ENCODE data around the gene PSMC1.

The PSMC1 gene

GRCh38 chr14:90253826-90254225 is 2.5 kb upstream of the PSMC1 start:
- no peaks in the 10 kb centered on the region for H3K36me3 ChIP-seq (ENCODE audit: control insufficient read depth in 2 of 2, insufficient read depth in 2 of 2, low read length in 2 of 2)
- no peak overlapping the region for H3K4me3 ChIP-seq (ENCODE audit: low read length in 2 of 2)
- no peaks in the 10 kb centered on the region for H3K9me3 ChIP-seq (ENCODE audit: control insufficient read depth in 2 of 2, low read length in 2 of 2)

DNA sequence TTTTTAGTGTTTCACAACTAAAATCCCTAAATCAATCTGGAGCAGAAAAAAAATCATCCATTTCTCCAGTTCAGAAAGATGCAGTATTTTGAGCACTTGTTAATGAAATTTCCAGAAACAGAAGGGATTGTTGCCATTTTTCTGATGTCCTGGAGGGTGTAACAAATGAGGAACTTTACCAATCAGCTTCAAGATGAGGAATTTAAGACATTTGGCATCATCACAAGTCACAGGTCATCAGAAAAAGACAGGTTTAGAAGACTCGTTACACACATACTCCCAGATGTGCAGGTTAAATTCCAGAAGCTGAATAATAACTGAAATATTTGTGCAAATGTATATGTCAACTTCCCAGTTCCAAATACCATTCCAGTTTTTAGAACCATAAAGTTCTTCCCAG is 482 bp upstream of the PSMC1 start:
- no peak overlapping the region for H3K27ac ChIP-seq (ENCODE audit: low read depth in 2 of 2, low read length in 2 of 2)
- H3K36me3 ChIP-seq (ENCODE audit: control insufficient read depth in 2 of 2, insufficient read depth in 2 of 2, low read length in 2 of 2) = peaks cover 9 to 11% of the 10 kb centered on the region in 2 donors
- peak overlapping the region in 1 of 2 donors; percentile 90 for H3K9ac ChIP-seq (ENCODE audit: low read depth in 1 of 2, low read length in 2 of 2)
- no peaks in the 10 kb centered on the region for H3K27me3 ChIP-seq (ENCODE audit: control insufficient read depth in 2 of 2, insufficient read depth in 2 of 2, low read length in 2 of 2)
- H3K4me1 ChIP-seq (ENCODE audit: control insufficient read depth in 2 of 2, insufficient read depth in 2 of 2, low read length in 2 of 2) = peaks cover 3% of the 10 kb centered on the region in 2 donors
- H3K4me3 ChIP-seq (ENCODE audit: low read length in 2 of 2) = peak overlapping the region; percentile 89 to 97
- H3K9me3 ChIP-seq (ENCODE audit: control insufficient read depth in 2 of 2, low read length in 2 of 2) = no peaks in the 10 kb centered on the region

More at GRCh38 chr14:90253826-90254225, 2.5 kb upstream of the PSMC1 start:
- Histone ChIP-seq H3K27me3 (ENCODE audit: control insufficient read depth in 2 of 2, insufficient read depth in 2 of 2, low read length in 2 of 2) (peaks cover 0 to 2% of the 10 kb centered on the region in 2 donors), H3K27ac (ENCODE audit: low read depth in 2 of 2, low read length in 2 of 2) (no peak overlapping the region), H3K9ac (ENCODE audit: low read depth in 1 of 2, low read length in 2 of 2) (no peak overlapping the region), H3K4me1 (ENCODE audit: control insufficient read depth in 2 of 2, insufficient read depth in 2 of 2, low read length in 2 of 2) (peaks cover 3% of the 10 kb centered on the region in 2 donors)

- Histone ChIP-seq H3K4me3 (ENCODE audit: low read length in 2 of 2) (no peak overlapping the region), H3K4me1 (ENCODE audit: control insufficient read depth in 2 of 2, insufficient read depth in 2 of 2, low read length in 2 of 2) (no peaks in the 10 kb centered on the region), H3K27me3 (ENCODE audit: control insufficient read depth in 2 of 2, insufficient read depth in 2 of 2, low read length in 2 of 2) (no peaks in the 10 kb centered on the region), H3K36me3 (ENCODE audit: control insufficient read depth in 2 of 2, insufficient read depth in 2 of 2, low read length in 2 of 2) (peaks cover 56 to 66% of the 10 kb centered on the region in 2 donors), H3K9ac (ENCODE audit: low read depth in 1 of 2, low read length in 2 of 2) (no peak overlapping the region), H3K9me3 (ENCODE audit: control insufficient read depth in 2 of 2, low read length in 2 of 2) (no peaks in the 10 kb centered on the region), H3K27ac (ENCODE audit: low read depth in 2 of 2, low read length in 2 of 2) (no peak overlapping the region)
Observed at GRCh38 chr14:90263748-90264449, 7.5 kb downstream of the PSMC1 start.

- peaks cover 62 to 75% of the 10 kb centered on the region in 2 donors for H3K36me3 ChIP-seq (ENCODE audit: control insufficient read depth in 2 of 2, insufficient read depth in 2 of 2, low read length in 2 of 2)
- H3K27me3 ChIP-seq (ENCODE audit: control insufficient read depth in 2 of 2, insufficient read depth in 2 of 2, low read length in 2 of 2) = no peaks in the 10 kb centered on the region
- no peak overlapping the region for H3K9ac ChIP-seq (ENCODE audit: low read depth in 1 of 2, low read length in 2 of 2)
- no peaks in the 10 kb centered on the region for H3K9me3 ChIP-seq (ENCODE audit: control insufficient read depth in 2 of 2, low read length in 2 of 2)
- H3K4me1 ChIP-seq (ENCODE audit: control insufficient read depth in 2 of 2, insufficient read depth in 2 of 2, low read length in 2 of 2) = no peaks in the 10 kb centered on the region
- no peak overlapping the region for H3K27ac ChIP-seq (ENCODE audit: low read depth in 2 of 2, low read length in 2 of 2)
- no peak overlapping the region for H3K4me3 ChIP-seq (ENCODE audit: low read length in 2 of 2)
Observed at GRCh38 chr14:90266441-90267154, 10.2 kb downstream of the PSMC1 start.

- no peak overlapping the region for H3K27ac ChIP-seq (ENCODE audit: low read depth in 2 of 2, low read length in 2 of 2)
- peaks cover 69 to 76% of the 10 kb centered on the region in 2 donors for H3K36me3 ChIP-seq (ENCODE audit: control insufficient read depth in 2 of 2, insufficient read depth in 2 of 2, low read length in 2 of 2)
- H3K4me3 ChIP-seq (ENCODE audit: low read length in 2 of 2) = no peak overlapping the region
- H3K4me1 ChIP-seq (ENCODE audit: control insufficient read depth in 2 of 2, insufficient read depth in 2 of 2, low read length in 2 of 2) = no peaks in the 10 kb centered on the region
- no peaks in the 10 kb centered on the region for H3K27me3 ChIP-seq (ENCODE audit: control insufficient read depth in 2 of 2, insufficient read depth in 2 of 2, low read length in 2 of 2)
- no peaks in the 10 kb centered on the region for H3K9me3 ChIP-seq (ENCODE audit: control insufficient read depth in 2 of 2, low read length in 2 of 2)
- no peak overlapping the region for H3K9ac ChIP-seq (ENCODE audit: low read depth in 1 of 2, low read length in 2 of 2)
Observed at GRCh38 chr14:90268420-90268819, 12.1 kb downstream of the PSMC1 start.

GRCh38 chr14:90272523-90272922 is 16.2 kb downstream of the PSMC1 start:
- H3K4me3 ChIP-seq (ENCODE audit: low read length in 2 of 2) = no peak overlapping the region
- H3K9me3 ChIP-seq (ENCODE audit: control insufficient read depth in 2 of 2, low read length in 2 of 2) = no peaks in the 10 kb centered on the region
- no peak overlapping the region for H3K27ac ChIP-seq (ENCODE audit: low read depth in 2 of 2, low read length in 2 of 2)
- H3K27me3 ChIP-seq (ENCODE audit: control insufficient read depth in 2 of 2, insufficient read depth in 2 of 2, low read length in 2 of 2) = no peaks in the 10 kb centered on the region
- H3K36me3 ChIP-seq (ENCODE audit: control insufficient read depth in 2 of 2, insufficient read depth in 2 of 2, low read length in 2 of 2) = peaks cover 45 to 56% of the 10 kb centered on the region in 2 donors
- peaks cover 0 to 3% of the 10 kb centered on the region in 2 donors for H3K4me1 ChIP-seq (ENCODE audit: control insufficient read depth in 2 of 2, insufficient read depth in 2 of 2, low read length in 2 of 2)
- H3K9ac ChIP-seq (ENCODE audit: low read depth in 1 of 2, low read length in 2 of 2) = no peak overlapping the region

DNA sequence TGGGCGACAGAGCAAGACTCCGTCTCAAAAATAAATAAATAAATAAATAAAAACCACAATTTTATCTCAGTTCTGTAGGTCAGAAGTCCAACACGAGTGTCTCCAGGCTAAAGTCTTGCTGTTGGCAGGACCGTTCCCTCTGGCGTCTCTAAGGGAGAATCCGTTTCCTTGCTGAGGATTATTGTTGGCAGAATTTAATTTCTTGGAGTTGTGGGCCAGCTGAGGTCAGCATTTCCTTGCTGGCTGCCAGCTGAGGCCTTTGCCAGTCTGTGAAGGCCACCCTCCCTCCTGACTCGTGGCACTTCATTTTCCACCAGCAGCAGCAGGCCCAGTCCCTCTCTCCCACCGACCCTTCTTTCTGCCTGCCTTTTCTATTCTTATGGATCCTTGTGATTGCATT is 17.2 kb downstream of the PSMC1 start:
- no peak overlapping the region for H3K27ac ChIP-seq (ENCODE audit: low read depth in 2 of 2, low read length in 2 of 2)
- H3K9me3 ChIP-seq (ENCODE audit: control insufficient read depth in 2 of 2, low read length in 2 of 2) = no peaks in the 10 kb centered on the region
- H3K4me1 ChIP-seq (ENCODE audit: control insufficient read depth in 2 of 2, insufficient read depth in 2 of 2, low read length in 2 of 2) = peaks cover 0 to 3% of the 10 kb centered on the region in 2 donors
- no peak overlapping the region for H3K4me3 ChIP-seq (ENCODE audit: low read length in 2 of 2)
- no peak overlapping the region for H3K9ac ChIP-seq (ENCODE audit: low read depth in 1 of 2, low read length in 2 of 2)
- peaks cover 39 to 57% of the 10 kb centered on the region in 2 donors for H3K36me3 ChIP-seq (ENCODE audit: control insufficient read depth in 2 of 2, insufficient read depth in 2 of 2, low read length in 2 of 2)
- H3K27me3 ChIP-seq (ENCODE audit: control insufficient read depth in 2 of 2, insufficient read depth in 2 of 2, low read length in 2 of 2) = no peaks in the 10 kb centered on the region

DNA sequence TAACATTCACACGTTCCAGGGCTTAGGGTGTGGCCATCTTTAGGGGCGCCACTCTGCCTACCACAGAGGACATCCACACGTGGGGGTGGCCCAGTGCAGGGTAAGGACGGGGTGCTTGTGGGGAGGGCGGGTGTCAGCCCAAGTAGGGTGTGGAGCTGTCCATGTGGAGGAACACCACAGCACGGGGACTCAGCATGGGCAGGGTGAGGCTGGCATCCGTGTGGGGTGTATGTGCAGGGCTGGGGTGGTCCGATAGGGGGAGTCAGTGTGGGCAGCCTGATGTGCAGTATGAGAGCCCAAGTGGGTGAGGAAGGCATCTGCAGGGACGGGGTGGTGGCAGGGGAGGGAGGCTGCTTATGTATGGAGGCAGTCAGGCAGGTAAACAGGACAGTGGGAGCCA is 17.7 kb downstream of the PSMC1 start:
- H3K27ac ChIP-seq (ENCODE audit: low read depth in 2 of 2, low read length in 2 of 2) = no peak overlapping the region
- H3K9me3 ChIP-seq (ENCODE audit: control insufficient read depth in 2 of 2, low read length in 2 of 2) = no peaks in the 10 kb centered on the region
- H3K27me3 ChIP-seq (ENCODE audit: control insufficient read depth in 2 of 2, insufficient read depth in 2 of 2, low read length in 2 of 2) = no peaks in the 10 kb centered on the region
- no peak overlapping the region for H3K4me3 ChIP-seq (ENCODE audit: low read length in 2 of 2)
- peaks cover 0 to 3% of the 10 kb centered on the region in 2 donors for H3K4me1 ChIP-seq (ENCODE audit: control insufficient read depth in 2 of 2, insufficient read depth in 2 of 2, low read length in 2 of 2)
- H3K9ac ChIP-seq (ENCODE audit: low read depth in 1 of 2, low read length in 2 of 2) = no peak overlapping the region
- peaks cover 39 to 57% of the 10 kb centered on the region in 2 donors for H3K36me3 ChIP-seq (ENCODE audit: control insufficient read depth in 2 of 2, insufficient read depth in 2 of 2, low read length in 2 of 2)

- no peaks in the 10 kb centered on the region for H3K9me3 ChIP-seq (ENCODE audit: control insufficient read depth in 2 of 2, low read length in 2 of 2)
- no peak overlapping the region for H3K27ac ChIP-seq (ENCODE audit: low read depth in 2 of 2, low read length in 2 of 2)
- no peak overlapping the region for H3K9ac ChIP-seq (ENCODE audit: low read depth in 1 of 2, low read length in 2 of 2)
- H3K36me3 ChIP-seq (ENCODE audit: control insufficient read depth in 2 of 2, insufficient read depth in 2 of 2, low read length in 2 of 2) = peaks cover 36 to 57% of the 10 kb centered on the region in 2 donors
- H3K4me3 ChIP-seq (ENCODE audit: low read length in 2 of 2) = no peak overlapping the region
- H3K27me3 ChIP-seq (ENCODE audit: control insufficient read depth in 2 of 2, insufficient read depth in 2 of 2, low read length in 2 of 2) = no peaks in the 10 kb centered on the region
- peaks cover 0 to 3% of the 10 kb centered on the region in 2 donors for H3K4me1 ChIP-seq (ENCODE audit: control insufficient read depth in 2 of 2, insufficient read depth in 2 of 2, low read length in 2 of 2)
Observed at GRCh38 chr14:90274808-90275457, 18.6 kb downstream of the PSMC1 start.

DNA sequence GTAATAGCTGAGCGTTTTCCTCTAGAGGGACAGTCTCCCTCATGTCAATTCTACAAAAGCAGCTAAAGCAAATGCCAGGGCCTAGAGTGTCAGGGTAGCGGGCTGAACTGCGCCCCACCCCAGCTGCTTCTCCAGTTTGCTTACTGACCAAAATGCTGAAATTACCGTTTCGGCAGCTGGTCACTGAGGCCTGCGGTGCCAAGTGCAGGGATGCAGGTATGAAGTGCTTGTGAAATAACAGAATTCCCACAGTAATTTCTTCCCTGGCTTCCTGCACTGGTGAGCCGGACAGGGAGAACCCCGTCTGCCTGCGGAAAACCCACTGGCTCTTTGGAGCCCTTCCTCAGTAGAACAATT is 19.1 kb downstream of the PSMC1 start:
- Histone ChIP-seq H3K27me3 (ENCODE audit: control insufficient read depth in 2 of 2, insufficient read depth in 2 of 2, low read length in 2 of 2) (no peaks in the 10 kb centered on the region), H3K9me3 (ENCODE audit: control insufficient read depth in 2 of 2, low read length in 2 of 2) (no peaks in the 10 kb centered on the region), H3K36me3 (ENCODE audit: control insufficient read depth in 2 of 2, insufficient read depth in 2 of 2, low read length in 2 of 2) (peaks cover 34 to 55% of the 10 kb centered on the region in 2 donors), H3K9ac (ENCODE audit: low read depth in 1 of 2, low read length in 2 of 2) (no peak overlapping the region), H3K27ac (ENCODE audit: low read depth in 2 of 2, low read length in 2 of 2) (no peak overlapping the region), H3K4me1 (ENCODE audit: control insufficient read depth in 2 of 2, insufficient read depth in 2 of 2, low read length in 2 of 2) (peaks cover 0 to 3% of the 10 kb centered on the region in 2 donors), H3K4me3 (ENCODE audit: low read length in 2 of 2) (no peak overlapping the region)

Measured in mucosa of rectum (tissue), 2 donors.